HG03066 (cell line): ENCODE measurements around the gene UGT1A10.
"Not testable (repeated sequence)": the region's sequence is repeated elsewhere in the genome, so short reads cannot be mapped to it uniquely, and the experiment has no call there.

Source experiments
- ATAC-seq: cut with Tn5 transposase; IDR thresholded peaks from one replicate; pipeline ENCODE4 v1.9.1; 2021; ENCODE audit warnings: low read depth; ENCODE audit not compliant: unreplicated experiment

Gene UGT1A10

GRCh38 chr2:233636306-233636705 lies at the start of gene UGT1A10:
Gene UGT1A10 (plus strand): TSS chr2:233636448. CDS start chr2:233636523, 75 bp downstream.
- ATAC-seq = not testable (repeated sequence)

GRCh38 chr2:233588400-233588799 lies 47.8 kb upstream of the UGT1A10 start:
- no peak for ATAC-seq

- ATAC-seq = not testable (repeated sequence)
Measured at GRCh38 chr2:233592706-233593105, 43.5 kb upstream of the UGT1A10 start.

GRCh38 chr2:233593201-233593600 lies 43.0 kb upstream of the UGT1A10 start:
- ATAC-seq = no peak

GRCh38 chr2:233597522-233597921 lies 38.7 kb upstream of the UGT1A10 start:
- no peak for ATAC-seq

- ATAC-seq = no peak
Measured at GRCh38 chr2:233598952-233599351, 37.3 kb upstream of the UGT1A10 start.

GRCh38 chr2:233600386-233600785 lies 35.9 kb upstream of the UGT1A10 start:
- no peak for ATAC-seq

- no peak for ATAC-seq
Measured at GRCh38 chr2:233602076-233602475, 34.2 kb upstream of the UGT1A10 start.

GRCh38 chr2:233603520-233603919 lies 32.7 kb upstream of the UGT1A10 start:
- no peak for ATAC-seq

- no peak for ATAC-seq
Measured at GRCh38 chr2:233604826-233605225, 31.4 kb upstream of the UGT1A10 start.

- ATAC-seq = no peak
Measured at GRCh38 chr2:233605680-233606079, 30.6 kb upstream of the UGT1A10 start.

- no peak for ATAC-seq
Measured at GRCh38 chr2:233611284-233611683, 25.0 kb upstream of the UGT1A10 start.

- not testable (repeated sequence) for ATAC-seq
Measured at GRCh38 chr2:233617476-233617875, 18.8 kb upstream of the UGT1A10 start, which contains the start of gene UGT1A8. Gene UGT1A8 (plus strand): TSS chr2:233617633. CDS start chr2:233617708, 75 bp downstream.

GRCh38 chr2:233620204-233620603 lies 16.0 kb upstream of the UGT1A10 start:
- no peak for ATAC-seq

- ATAC-seq = not testable (repeated sequence)
Measured at GRCh38 chr2:233621863-233622262, 14.4 kb upstream of the UGT1A10 start.

GRCh38 chr2:233627331-233628025 lies 8.8 kb upstream of the UGT1A10 start:
- no peak for ATAC-seq

- ATAC-seq = no peak
Measured at GRCh38 chr2:233638836-233639235, 2.6 kb downstream of the UGT1A10 start.

GRCh38 chr2:233639860-233640259 lies 3.6 kb downstream of the UGT1A10 start:
- ATAC-seq = no peak

- no peak for ATAC-seq
Measured at GRCh38 chr2:233643128-233643527, 6.9 kb downstream of the UGT1A10 start.

GRCh38 chr2:233646033-233646432 lies 9.8 kb downstream of the UGT1A10 start:
- ATAC-seq = not testable (repeated sequence)

- ATAC-seq = no peak
Measured at GRCh38 chr2:233650981-233651380, 14.7 kb downstream of the UGT1A10 start.

- no peak for ATAC-seq
Measured at GRCh38 chr2:233651430-233651829, 15.2 kb downstream of the UGT1A10 start.
